Mesenteric fat pad (tissue), 1 donor: ENCODE data around the gene LZTS2. TPM values are rescaled to one million over a fixed set of nuclear protein-coding genes. Genes with fewer than 3 reads are reported as not detected.
A peak's percentile ranks its signal among the peaks of the same experiment; 100 is the strongest.

Source experiments
- DNase-seq: peaks from one replicate; pipeline ENCODE4 v3.0.0-alpha.2; 2020; ENCODE audit warnings: low spot score
- total RNA-seq: library from RNA; stranded (reverse); fragmentation: NEBNext Ultra II Directional; extraction: Animal tissue kit (Norgen Biotek cat#: 25700); gene quantifications from one replicate; pipeline ENCODE4 v1.2.1, GENCODE V29; 2021
- donor health status: DM: yes; HTN: yes; CAD: no.

The LZTS2 gene
- total RNA-seq, 1 donor from 2014 or later, result 102 TPM

DNA sequence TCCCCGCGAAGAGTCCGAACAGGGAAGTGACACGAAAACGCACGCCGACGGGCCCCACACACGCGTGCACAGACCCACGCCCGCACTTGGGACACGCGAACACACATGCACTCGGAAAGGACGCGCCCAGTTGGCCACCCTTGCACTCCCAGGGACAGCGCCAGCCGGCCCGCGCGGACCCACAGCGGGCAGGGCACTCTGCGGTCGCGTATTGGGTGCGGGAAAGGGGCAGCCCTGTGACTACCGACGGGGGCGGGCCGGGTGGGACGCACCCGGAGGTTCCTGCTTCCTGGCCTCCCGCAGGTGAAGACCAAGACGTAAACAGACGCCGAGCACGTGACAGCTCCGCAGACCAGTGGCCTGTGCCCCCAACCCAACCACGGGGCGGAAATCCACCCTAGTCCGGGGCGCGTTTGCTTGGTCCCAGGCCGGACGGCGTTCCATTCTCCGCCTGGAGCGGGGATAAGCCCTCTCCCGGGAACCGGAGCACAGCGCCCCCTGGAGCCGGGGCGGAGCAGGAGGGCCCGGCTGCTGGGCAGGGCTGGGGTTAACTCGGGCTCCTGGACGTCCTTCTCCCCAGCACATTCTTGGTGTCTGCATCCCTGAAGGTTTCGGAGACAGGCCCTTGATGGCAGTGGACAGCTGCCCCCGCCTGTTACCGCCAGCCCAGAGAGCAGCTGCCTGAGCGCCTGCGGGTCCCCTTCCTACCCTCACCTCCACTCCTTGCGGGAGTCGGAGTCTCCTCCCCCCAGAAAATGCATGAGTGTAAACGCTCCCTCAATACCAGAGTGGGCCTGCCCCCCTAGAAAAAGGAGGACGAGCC lies 2.0 kb upstream of the LZTS2 start:
- peak; percentile 94 for DNase-seq

GRCh38 chr10:100998183-100998990 lies 1.2 kb upstream of the LZTS2 start:
- DNase-seq, result no peak

DNA sequence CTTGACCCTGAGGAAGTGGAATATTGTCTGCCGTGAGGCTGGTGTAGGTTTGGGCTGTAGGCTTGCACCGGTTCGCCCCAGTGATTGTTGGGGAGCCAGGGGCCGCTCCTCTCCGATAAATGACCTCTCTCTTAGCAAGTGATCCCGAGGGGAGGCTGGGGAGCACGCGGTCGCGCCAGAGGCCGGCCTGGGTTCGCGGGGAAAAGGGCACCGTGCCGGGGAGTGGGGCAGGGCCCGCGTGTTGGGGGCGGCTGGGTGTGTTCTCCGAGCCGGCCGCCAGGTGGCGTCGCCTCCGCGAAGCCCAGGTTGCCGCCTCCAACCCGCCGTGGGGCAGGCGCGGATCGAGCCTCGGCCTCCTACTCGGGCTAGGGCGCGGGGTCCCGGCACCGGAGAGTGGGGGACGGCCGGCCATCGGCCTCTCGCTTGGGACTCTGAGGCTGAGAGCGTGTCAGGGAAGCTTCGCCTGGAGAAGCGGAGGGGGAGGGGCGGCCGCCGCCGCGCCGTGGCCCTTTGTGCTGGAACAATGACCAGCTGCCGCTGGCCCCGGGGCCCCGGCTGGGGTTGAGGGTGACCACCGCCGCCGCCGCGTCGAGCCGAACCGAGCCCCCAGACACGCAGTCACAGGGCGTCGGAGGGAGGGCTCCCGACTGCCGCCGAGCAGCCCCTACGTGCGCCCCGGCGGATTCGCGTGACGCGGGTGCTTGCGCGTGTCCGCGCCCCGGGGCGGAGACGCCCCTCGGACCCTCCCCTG lies 442 bp upstream of the LZTS2 start:
- DNase-seq, result peak; percentile 98

DNA sequence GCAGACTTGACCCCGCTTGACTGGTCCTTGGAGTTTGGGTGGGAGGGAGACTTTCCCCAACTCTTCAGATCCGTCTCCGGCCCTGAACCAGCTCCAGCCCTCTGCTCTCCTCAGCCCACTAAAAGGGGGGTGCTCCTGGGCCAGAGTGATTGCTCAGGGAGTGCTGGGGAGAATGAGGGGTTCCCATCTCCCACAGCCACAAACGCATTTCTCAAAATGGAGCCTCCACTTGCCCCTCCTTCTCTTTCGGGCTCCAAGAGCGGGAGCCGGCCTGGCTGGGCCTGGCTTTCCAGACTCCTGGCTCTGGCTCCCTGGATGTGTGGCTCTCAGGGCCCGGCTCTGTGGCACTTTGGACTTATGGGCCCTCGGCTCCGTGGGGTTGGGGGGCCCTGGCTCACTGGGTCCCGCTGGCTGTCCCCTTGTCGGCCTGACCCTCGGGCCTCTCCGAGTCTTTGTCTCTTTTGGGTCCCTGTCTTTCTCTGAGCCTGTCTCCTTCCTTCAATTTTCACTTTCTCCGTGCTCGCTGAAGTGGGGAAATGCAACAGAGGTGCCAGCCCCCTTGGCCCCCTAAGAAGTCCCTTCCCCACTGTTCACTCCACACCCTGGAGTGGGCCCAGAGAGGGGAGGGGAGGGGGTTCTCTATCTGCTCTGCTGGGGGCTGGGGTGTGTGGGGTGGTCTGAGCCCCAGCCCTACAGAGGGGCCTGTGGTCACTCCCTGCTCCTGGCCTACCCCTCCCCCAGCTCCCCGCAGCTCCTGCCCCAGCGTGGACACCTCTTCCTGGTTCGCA lies 713 bp downstream of the LZTS2 start:
- DNase-seq, result no peak

DNA sequence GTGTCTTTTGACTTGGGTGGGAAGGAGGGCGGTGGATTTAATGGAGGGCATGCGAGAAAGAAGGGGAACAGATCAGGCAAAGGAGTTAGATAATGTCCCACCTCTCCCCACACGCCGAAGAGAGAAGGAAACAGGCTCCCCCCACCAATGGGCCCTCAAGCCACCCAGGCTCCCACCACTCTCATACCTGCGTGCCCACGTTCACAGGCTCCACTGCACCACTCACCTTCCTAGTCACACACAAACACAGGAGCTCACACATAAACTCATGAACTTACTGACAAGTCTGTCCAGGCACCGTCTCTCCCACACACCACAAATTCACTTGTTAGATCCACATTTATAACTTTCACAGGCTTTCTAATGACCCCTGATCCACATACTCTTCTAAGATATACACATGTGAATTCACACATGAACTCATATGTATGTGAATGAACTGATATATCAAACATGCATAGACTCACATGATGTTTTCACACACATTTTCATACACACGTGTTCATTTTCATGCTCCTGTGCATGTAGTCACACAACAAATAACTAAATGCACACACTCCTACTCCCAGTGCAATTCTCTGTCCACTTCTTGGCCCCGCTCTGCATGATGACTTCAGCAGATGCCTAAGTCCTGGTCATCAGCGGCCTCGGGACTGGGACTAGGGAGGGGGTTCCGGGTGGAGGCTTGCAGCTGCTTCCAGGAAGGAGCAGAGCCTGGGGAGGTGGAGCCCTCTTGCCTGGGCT lies 1.5 kb downstream of the LZTS2 start:
- peak; percentile 95 for DNase-seq

DNA sequence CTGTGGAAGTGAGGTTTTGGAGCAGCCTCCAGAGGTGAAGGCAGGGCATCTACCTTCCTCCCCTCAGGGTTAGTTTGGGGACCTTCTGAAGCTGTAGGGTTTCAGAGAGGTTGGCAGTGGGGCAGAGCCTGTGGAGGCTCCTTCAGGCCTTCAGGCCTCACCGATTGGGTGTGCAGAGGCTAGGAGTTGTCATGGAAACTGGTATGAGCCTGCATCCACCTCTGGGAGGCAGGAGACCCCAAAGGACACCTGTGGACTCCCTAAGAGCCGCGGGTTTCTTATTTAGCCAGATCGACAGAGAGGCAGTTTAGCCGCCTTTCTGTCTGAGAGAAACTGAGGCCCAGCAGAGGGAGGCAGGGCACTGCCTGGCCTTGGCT lies 2.0 kb downstream of the LZTS2 start:
- DNase-seq, result no peak

GRCh38 chr10:101002456-101002855 lies 2.8 kb downstream of the LZTS2 start:
- no peak for DNase-seq

DNA sequence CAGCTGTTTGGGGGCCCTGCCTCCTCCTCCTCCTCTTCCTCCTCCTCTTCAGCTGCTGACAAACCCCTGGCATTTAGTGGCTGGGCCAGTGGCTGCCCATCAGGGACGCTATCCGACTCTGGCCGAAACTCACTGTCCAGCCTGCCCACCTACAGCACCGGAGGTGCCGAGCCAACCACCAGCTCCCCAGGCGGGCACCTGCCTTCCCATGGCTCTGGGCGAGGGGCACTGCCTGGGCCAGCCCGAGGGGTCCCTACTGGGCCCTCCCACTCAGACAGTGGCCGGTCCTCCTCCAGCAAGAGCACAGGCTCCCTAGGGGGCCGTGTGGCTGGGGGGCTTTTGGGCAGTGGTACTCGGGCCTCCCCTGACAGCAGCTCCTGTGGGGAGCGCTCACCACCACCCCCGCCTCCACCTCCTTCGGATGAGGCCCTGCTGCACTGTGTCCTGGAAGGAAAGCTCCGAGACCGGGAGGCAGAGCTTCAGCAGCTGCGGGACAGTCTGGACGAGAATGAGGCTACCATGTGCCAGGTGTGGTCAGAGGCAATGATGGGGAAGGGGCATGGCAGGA lies 4.1 kb downstream of the LZTS2 start:
- DNase-seq, result no peak

GRCh38 chr10:101005361-101005760 lies 5.8 kb downstream of the LZTS2 start:
- DNase-seq, result no peak

GRCh38 chr10:101005869-101006567 lies 6.4 kb downstream of the LZTS2 start:
- DNase-seq, result no peak

- DNase-seq, result no peak
Measured at GRCh38 chr10:101006593-101007098, 7.0 kb downstream of the LZTS2 start.

DNA sequence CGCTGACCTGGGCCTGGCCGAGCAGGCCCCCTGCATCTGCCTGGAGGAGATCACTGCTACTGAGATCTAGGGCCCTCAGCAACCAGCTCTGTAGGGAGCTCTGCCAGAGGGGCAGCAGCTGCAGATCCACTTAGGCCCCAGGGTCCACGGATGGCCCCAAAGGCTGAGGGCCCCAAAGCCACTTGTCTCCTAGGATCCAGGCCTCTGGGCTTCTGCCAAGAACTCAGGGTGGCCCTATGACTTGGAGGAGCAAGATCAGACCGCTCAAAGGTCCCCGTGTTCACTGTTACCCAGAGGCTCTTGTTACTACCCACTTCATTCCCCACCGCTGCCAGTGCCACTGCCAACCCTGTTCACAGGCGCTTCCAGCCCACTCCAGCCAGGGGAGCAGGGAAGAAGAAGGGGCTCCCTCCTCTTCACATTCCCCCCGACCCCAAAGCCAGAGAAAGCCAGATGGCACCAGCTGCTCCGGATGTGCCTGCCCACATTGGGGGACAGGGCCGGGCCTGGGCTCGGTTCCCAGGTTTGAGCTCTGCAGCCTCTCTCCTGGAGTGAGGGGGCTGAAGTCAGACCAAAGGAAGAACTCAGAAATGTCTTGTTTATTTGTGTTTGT lies 7.6 kb downstream of the LZTS2 start:
- no peak for DNase-seq

- no peak for DNase-seq
Measured at GRCh38 chr10:101007915-101008822, 8.6 kb downstream of the LZTS2 start.

DNA sequence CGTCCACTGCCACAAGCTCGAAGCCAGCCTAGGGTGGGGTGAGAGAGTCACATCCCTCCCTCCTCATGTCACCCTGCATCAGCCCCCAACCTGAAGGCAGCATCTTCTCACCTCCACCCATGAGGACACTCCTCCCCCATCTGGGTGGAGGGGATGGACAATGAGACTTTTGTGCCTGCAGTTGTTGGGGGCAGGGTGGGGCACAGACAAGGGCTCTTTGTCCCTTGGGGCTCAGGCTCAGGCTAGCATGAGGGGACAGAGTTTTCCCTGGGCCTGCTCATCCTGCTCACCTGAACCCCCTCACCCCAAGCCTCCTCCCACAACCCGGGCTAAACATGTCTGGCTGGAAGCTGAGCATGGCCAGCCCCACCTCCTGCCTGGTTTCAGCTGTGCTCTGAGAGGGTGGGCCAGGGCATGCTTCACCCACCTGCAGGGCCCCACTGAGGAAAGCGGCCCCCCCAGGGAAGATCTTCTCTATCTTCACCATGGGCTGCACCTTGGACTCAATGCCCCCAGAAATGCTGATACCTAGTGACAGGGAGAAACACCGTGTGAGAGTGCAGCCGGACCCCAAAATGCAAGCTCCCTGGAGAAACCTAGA lies 9.3 kb downstream of the LZTS2 start:
- no peak for DNase-seq

DNA sequence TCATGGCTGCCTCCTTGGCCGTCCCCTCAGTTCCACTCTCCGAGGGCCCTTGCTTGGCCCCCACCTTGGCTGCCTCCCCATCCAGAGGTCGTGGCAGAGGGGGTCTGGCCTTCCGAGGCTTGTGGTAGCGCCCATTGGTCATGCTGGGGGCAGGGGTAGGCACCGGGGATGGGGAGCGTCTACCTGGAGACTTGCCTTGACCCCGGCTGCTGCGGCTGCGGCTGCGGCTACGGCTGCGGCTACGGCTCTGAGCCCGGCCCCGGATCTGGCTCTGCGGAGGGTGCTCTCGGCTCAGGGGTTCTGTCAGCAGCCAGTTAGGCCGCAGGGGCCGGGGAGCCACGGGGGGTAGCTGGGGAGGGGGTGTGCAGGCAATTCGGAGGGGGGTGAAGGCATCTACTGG lies 10.7 kb downstream of the LZTS2 start:
- no peak for DNase-seq

DNA sequence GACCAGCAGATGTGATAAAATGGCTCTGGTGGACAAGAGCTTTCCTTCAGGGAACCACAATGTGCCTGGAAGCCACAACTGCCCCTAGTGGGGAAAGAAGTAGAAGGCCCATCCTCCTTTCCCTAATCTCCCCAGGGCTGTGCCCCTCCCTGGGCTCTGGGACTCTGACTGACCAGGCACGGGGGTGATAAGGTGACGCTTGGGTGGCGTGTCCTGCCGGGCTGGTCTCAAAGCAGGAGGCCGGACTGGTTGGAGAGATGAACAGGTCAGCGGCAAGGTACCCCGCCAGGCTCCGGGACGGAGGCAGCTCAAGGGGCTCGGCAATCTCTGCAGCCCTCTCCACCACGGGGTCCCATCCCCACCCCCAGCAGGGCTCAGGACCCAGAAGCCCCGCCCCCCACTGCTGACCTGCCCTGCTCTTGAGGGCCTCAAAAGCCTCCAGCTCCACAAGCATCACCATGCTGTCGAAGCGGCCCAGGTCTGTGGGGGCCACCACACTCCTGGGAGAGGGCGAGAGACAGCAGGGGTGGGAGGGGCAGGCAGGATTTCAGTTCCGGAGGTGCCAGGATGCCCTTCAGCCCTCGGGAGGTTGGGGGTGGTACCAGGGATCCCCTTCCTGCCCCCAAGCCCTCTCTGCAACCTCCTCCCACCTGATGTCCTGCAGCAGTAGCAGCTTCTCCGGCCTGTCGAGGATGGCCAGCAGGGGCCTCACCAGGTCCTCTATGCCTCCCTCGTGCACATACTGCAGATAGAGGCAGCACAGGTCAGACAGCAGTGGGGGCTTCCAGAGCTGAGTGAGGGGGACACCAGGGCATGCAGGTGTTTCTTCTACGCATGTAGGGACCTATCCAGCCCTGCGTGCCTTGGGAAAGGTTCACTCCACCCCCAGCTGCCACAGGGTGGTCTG lies 12.2 kb downstream of the LZTS2 start:
- no peak for DNase-seq
